AG09319 (cell line): ENCODE data around the gene HMGB1.

ENCODE experiments used
- DNase-seq: peaks from one replicate; pipeline ENCODE4 v3.0.0-alpha.2; 2010; ENCODE audit warnings: low read depth; ENCODE audit errors: extremely low read depth
- CTCF ChIP-seq: IDR thresholded peaks from 2 replicates; pipeline ENCODE4 v1.5.1; 2011; ENCODE audit warnings: low read depth, mild to moderate bottlenecking, inconsistent platforms, low read length, moderate library complexity

Gene HMGB1

GRCh38 chr13:30416471-30416870 is 49.3 kb downstream of the HMGB1 start:
- TF ChIP-seq CTCF, result no peak

DNA sequence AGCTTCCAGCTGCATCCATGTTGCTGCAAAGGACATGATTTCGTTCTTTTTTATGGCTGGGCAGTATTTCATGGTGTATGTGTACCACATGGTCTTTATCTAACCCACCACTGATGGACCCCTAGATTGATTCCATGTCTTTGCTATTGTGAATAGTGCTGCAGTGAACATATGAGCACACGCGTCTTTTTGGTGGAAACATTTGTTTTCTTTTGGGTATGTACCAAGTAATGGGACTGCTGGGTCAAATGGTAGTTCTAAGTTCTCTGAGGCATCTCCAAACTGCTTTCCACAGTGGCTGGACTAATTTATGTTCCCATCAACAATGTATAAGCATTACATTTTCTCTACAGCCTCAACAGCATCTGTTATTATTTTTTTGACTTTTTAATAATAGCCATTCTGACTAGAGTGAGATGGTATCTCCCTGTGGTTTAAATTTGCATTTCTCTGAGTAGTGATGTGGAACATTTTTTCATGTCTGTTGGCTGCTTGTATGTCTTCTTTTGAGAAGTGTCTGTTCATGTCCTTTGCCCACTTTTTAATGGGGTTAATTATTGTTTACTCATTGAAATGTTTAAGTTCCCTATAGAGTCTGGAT is 50.2 kb downstream of the HMGB1 start:
- TF ChIP-seq CTCF, result no peak
- no peak for DNase-seq

More at GRCh38 chr13:30416471-30416870, 49.3 kb downstream of the HMGB1 start:
- no peak for DNase-seq

DNA sequence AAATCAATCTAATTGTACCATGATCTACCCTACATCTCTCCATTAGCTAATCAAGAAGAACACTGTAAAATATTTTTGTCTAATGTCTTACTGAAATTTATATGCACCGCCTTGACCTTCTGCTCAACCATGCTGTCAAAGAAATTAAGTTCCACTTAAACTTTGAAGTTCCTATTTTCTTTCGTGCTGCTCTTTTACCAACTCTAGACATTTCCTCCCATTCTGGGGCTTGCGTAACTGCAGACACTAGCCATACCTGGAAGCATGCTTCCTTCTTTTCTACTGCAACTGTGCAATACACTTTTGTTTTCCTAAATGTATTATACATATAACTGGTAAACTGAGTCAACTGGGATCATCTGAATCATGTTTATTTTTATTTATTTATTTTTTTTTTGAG is 51.9 kb downstream of the HMGB1 start:
- no peak for TF ChIP-seq CTCF
- DNase-seq, result no peak

DNA sequence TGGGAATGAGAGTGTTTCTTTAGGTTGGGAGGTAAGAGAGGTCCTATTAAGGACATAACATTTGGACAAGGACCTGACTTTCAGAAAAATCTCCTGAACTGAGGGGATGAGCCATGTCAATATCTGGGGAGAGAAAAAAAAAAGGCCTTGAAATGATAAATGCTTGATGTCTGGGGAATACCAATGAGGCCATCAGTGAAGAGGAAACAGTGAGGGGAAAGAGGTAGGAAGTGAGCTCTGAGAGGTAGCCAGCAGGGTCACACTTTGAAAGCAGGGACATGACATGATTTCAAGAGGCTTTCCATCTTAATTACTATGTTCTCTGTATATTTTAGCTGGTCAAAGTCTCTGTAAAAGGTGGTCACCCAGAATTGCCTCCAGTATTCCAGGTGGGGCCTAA is 53.4 kb downstream of the HMGB1 start:
- DNase-seq, result no peak
- TF ChIP-seq CTCF, result no peak

GRCh38 chr13:30410705-30411125 is 55.0 kb downstream of the HMGB1 start:
- no peak for DNase-seq
- no peak for TF ChIP-seq CTCF

DNA sequence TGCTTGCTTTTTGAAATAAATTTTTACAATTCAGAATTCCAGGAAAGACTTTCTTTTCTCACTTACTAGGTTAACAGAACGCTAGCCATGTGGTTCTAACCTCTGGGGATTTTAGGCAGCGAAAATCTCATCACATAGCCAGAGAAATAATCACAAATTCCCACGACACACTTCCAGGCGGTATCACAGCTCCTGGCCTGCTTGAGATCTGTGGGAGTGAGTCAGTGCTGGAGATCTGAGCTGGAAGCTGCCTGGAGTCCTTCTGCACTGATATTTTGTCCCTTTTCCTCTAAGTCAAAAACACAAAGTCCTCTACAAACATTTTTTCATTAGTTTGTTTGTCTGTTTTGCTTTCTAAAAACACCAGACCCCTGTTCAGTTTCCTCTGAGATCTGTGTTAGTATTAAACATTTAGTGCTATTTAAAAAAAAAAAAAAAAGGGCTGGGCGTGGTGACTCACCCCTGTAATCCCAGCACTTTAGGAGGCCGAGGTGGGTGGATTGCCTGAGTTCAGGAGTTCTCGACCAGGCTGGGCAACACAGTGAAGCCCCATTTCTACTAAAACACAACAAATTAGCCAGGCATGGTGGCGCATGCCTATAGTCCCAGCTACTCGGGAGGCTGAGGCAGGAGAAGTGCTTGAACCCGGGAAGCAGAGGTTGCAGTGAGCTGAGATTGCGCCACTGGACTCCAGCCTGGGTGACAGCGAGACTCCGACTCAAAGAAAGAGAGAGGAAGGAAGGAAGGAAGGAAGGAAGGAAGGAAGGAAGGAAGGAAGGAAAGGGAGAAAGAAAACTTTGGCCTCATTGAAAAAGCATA is 55.6 kb downstream of the HMGB1 start:
- DNase-seq, result no peak
- no peak for TF ChIP-seq CTCF

DNA sequence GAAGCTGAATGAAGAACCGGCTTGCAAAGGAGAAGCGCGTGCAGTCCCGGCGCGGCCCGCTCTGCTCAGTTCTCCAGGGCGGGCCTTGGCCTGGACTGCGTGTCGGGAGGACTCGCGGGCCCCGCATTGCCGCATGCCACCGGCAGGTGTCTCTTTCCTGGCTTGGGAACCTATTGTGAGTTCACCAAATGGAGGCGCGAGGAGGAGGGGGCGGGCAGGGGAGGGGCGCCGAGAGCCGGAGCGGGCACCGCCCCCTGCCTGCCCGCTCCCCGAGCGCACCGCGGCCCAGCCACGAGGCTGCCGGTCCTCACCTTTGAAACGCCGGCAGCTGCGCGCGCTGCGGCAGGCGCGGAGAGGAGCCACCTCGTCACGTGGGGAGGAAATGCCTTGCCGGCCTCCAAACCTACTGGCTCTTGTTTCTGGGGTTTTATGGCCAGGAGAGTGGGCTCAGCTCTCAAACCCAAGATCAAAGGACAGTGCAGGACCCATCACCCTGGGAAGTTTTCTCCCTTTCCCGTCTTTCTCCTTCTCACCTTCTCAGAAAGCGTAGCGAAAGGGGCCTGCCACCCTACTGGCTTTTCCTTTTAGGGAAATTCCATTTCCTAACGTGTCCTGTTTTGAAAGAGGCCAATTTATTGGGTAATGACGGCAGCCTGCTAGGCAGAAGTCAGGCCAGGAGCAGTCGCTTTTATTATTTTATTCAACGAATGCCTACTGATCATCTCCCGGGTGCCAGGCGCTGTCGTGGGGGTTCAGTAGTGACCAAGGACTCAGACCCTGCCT is 57.2 kb downstream of the HMGB1 start:
- peak; percentile 78 for DNase-seq

More for the DNA sequence above, 57.2 kb downstream of the HMGB1 start:
- peak; percentile 60 for TF ChIP-seq CTCF
